HepG2 (cell line): ENCODE data around the gene COLGALT1. TPM values are rescaled to one million over a fixed set of nuclear protein-coding genes. Genes with fewer than 3 reads are reported as not detected.

ENCODE experiments used
- EEA1 ChIP-seq: sonication (generic); formaldehyde crosslinking; IDR thresholded peaks from 2 replicates; pipeline ENCODE4 v1.5.1; 2020; ENCODE audit warnings: mild to moderate bottlenecking, missing genetic modification reagents, borderline replicate concordance
- HNRNPL ChIP-seq: fragments of 200-400 bp; formaldehyde crosslinking; IDR thresholded peaks from 2 replicates; pipeline ENCODE4 v1.6.1; 2017; ENCODE audit warnings: mild to moderate bottlenecking, low read depth, low read length
- KAT7 ChIP-seq: IDR thresholded peaks from 2 replicates; pipeline ENCODE4 v1.6.1; 2018; ENCODE audit warnings: borderline replicate concordance, missing compliant biosample characterization
- MBNL3 ChIP-seq: fragments of 250-450 bp; sonication (Bioruptor Pico); conservative IDR thresholded peaks from 2 replicates; pipeline ENCODE4 v1.8.0; 2022; ENCODE audit warnings: mild to moderate bottlenecking, inconsistent platforms
- MIER3 ChIP-seq: IDR thresholded peaks from 2 replicates; pipeline ENCODE4 v1.6.1; 2016; ENCODE audit warnings: missing compliant biosample characterization, borderline replicate concordance
- PAF1 ChIP-seq: IDR thresholded peaks from 2 replicates; pipeline ENCODE4 v1.6.1; 2016; ENCODE audit warnings: missing genetic modification reagents, missing compliant biosample characterization
- PCBP2 ChIP-seq: fragments of 200-400 bp; formaldehyde crosslinking; optimal IDR thresholded peaks from 2 replicates; pipeline ENCODE3; 2018; ENCODE audit warnings: low read length, low read depth; ENCODE audit not compliant: poor library complexity, severe bottlenecking
- POLR2AphosphoS5 ChIP-seq: IDR thresholded peaks from 2 replicates; pipeline ENCODE4 v1.6.1; 2012; ENCODE audit warnings: low read depth, low read length
- SAP130 ChIP-seq: IDR thresholded peaks from 2 replicates; pipeline ENCODE4 v1.6.1; 2016; ENCODE audit warnings: low read depth
- SETDB1 ChIP-seq: sonication (generic); formaldehyde crosslinking; IDR thresholded peaks from 2 replicates; pipeline ENCODE4 v1.5.1; 2020; ENCODE audit warnings: missing genetic modification reagents, mild to moderate bottlenecking, borderline replicate concordance
- SOX6 ChIP-seq, 2 experiments: fragments of 450-650 bp in 1 of 2; sonication (generic) in 1 of 2; formaldehyde crosslinking in 1 of 2; IDR thresholded peaks; 2 replicates each; pipeline versions ENCODE4 v1.4.0 to v1.6.1; 2017 to 2020; ENCODE audit warnings: antibody characterized with exemption in 1 of 2, mild to moderate bottlenecking in 1 of 2, missing genetic modification reagents in 1 of 2
- SP4 ChIP-seq: sonication (generic); formaldehyde crosslinking; IDR thresholded peaks from 2 replicates; pipeline ENCODE4 v1.8.1; 2023; ENCODE audit warnings: mild to moderate bottlenecking, missing genetic modification reagents
- SRSF4 ChIP-seq: fragments of 200-400 bp; formaldehyde crosslinking; IDR thresholded peaks from one replicate; pipeline ENCODE4 v1.6.1; 2018; ENCODE audit warnings: mild to moderate bottlenecking, low read depth, low read length, moderate library complexity; ENCODE audit not compliant: poor library complexity, severe bottlenecking
- UBTF ChIP-seq: sonication (generic); formaldehyde crosslinking; IDR thresholded peaks from 2 replicates; pipeline ENCODE4 v1.4.0; 2020; ENCODE audit warnings: mild to moderate bottlenecking, missing genetic modification reagents
- YEATS2 ChIP-seq: sonication (generic); formaldehyde crosslinking; IDR thresholded peaks from 2 replicates; pipeline ENCODE4 v1.4.0; 2020; ENCODE audit warnings: missing genetic modification reagents, borderline replicate concordance
- ZFP90 ChIP-seq: sonication (generic); formaldehyde crosslinking; IDR thresholded peaks from 2 replicates; pipeline ENCODE4 v1.8.0; 2022; ENCODE audit warnings: missing genetic modification reagents, mild to moderate bottlenecking, inconsistent platforms, borderline replicate concordance
- ZNF224 ChIP-seq: sonication (generic); formaldehyde crosslinking; IDR thresholded peaks from 2 replicates; pipeline ENCODE4 v1.5.0; 2020; ENCODE audit warnings: mild to moderate bottlenecking, missing genetic modification reagents
- ZNF354B ChIP-seq: sonication (generic); formaldehyde crosslinking; IDR thresholded peaks from 2 replicates; pipeline ENCODE4 v1.8.0; 2022; ENCODE audit warnings: mild to moderate bottlenecking, missing genetic modification reagents
- ZNF460 ChIP-seq: sonication (generic); formaldehyde crosslinking; IDR thresholded peaks from 2 replicates; pipeline ENCODE4 v1.5.1; 2020; ENCODE audit warnings: missing genetic modification reagents, mild to moderate bottlenecking, borderline replicate concordance
- ZNF629 ChIP-seq: sonication (generic); formaldehyde crosslinking; conservative IDR thresholded peaks from 2 replicates; pipeline ENCODE4 v1.5.0; 2020; ENCODE audit warnings: missing genetic modification reagents
- polyA plus RNA-seq, 8 experiments: library from polyadenylated mRNA; depleted of rRNA in 3 of 8; stranded (reverse) in 7 of 8; unstranded in 1 of 8; fragments of >200 nt; fragmentation: Illumina TruSeq in 4 of 8; extraction: Trizol in 4 of 8; gene quantifications; 2 replicates each; pipeline versions ENCODE4 v1.2.1 to v1.2.3, GENCODE V29; 2011 to 2016; ENCODE audit warnings: low read depth in 4 of 8, missing spikeins in 1 of 8, mixed read lengths in 1 of 8; ENCODE audit not compliant: insufficient read depth in 1 of 8
- total RNA-seq, 5 experiments: library from RNA; depleted of rRNA; stranded (reverse); fragments of >200 nt; fragmentation: Illumina TruSeq; extraction: Trizol; gene quantifications; 2 replicates each; pipeline ENCODE4 v1.2.3, GENCODE V29; 2016; ENCODE audit warnings: low read depth in 1 of 5
- TF ChIP-seq, protein P1 (sequence below): sonication (generic); formaldehyde crosslinking; IDR thresholded peaks from 2 replicates; pipeline ENCODE4 v1.4.0; 2020; ENCODE audit warnings: mild to moderate bottlenecking, missing genetic modification reagents
- TF ChIP-seq, protein P2 (sequence below): sonication (generic); formaldehyde crosslinking; IDR thresholded peaks from 2 replicates; pipeline ENCODE4 v1.8.0; 2023; ENCODE audit warnings: mild to moderate bottlenecking, missing genetic modification reagents
- TF ChIP-seq, protein P3 (sequence below): sonication (generic); formaldehyde crosslinking; IDR thresholded peaks from 2 replicates; pipeline ENCODE4 v1.4.0; 2020; ENCODE audit warnings: missing genetic modification reagents; ENCODE audit errors: not compliant biosample characterization

COLGALT1 gene
- total and polyA plus RNA-seq, 2 of the 13 experiments (the other 11 are each of a cell fraction or from before 2014, with no cell fraction given) = 58.0 to 211 TPM

DNA sequence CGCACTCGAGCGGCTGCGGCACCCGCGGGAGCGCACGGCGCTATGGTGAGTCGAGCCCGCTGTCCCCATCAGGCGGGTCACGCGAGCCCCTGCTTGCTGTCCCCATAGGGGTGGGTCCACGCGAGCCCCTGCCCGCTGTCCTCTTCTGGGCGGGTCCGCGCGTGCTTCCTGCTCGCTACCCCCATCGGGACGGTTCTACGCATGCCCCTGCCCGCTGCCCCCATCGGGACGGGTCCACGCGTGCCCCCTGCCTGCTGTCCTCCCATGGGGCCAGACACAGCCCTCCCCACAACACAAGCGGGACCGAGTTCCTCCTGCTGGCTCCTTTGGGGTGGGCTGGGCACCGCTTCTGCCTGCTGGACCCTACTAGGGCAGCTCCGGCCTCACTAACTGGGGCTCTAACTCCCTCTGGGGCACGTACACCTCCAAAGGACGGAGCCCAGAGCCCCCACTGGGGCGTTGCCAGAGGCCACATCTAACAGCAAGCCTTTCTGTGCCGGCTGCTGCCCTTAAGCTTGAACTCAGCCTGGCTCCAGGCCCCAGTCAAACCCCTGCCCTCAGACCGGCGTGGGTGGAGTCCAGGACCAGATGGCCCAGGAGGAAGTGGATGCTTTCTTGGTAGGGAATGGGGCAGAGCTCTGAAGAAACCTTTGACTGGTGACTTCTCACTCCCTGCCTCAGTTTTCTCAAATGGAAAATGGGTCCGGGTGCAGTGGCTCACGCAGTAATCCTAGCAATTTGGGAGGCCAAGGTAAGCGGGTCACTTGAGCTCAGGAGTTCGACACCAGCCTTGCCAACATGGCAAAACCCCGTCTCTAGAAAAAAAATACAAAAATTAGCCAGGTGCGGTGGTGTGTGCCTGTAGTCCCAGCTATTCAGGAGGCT is 722 bp downstream of the COLGALT1 start (continued):
- no peak for TF ChIP-seq SOX6 (IDR thresholded peaks at IDR 0.05)
- TF ChIP-seq SOX6 (CRISPR knock-in tag; IDR thresholded peaks at IDR 0.05) = no peak
- no peak for TF ChIP-seq MIER3 (CRISPR knock-in tag)
- TF ChIP-seq HNRNPL = 0 out of 2 replicates have a peak, but pooled peaks have one; percentile 37
- TF ChIP-seq, protein P1, sequence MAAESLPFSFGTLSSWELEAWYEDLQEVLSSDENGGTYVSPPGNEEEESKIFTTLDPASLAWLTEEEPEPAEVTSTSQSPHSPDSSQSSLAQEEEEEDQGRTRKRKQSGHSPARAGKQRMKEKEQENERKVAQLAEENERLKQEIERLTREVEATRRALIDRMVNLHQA = no peak
- no peak for TF ChIP-seq SETDB1 (CRISPR knock-in tag)
- TF ChIP-seq ZNF224 = no peak
- no peak for TF ChIP-seq PAF1 (CRISPR knock-in tag)
- TF ChIP-seq PCBP2 = no peak
- no peak for TF ChIP-seq YEATS2 (CRISPR knock-in tag)
- peak; percentile 45; the same call in 1 of the 2 replicates for TF ChIP-seq ZFP90 (CRISPR knock-in tag)
- TF ChIP-seq KAT7 = no peak
- TF ChIP-seq ZNF354B (CRISPR knock-in tag) = no peak
- peak; percentile 63 for TF ChIP-seq UBTF
- no peak for TF ChIP-seq SRSF4
- TF ChIP-seq, protein P2, sequence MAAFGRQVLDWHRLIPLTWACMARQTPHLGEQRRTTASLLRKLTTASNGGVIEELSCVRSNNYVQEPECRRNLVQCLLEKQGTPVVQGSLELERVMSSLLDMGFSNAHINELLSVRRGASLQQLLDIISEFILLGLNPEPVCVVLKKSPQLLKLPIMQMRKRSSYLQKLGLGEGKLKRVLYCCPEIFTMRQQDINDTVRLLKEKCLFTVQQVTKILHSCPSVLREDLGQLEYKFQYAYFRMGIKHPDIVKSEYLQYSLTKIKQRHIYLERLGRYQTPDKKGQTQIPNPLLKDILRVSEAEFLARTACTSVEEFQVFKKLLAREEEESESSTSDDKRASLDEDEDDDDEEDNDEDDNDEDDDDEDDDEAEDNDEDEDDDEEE (CRISPR knock-in tag) = no peak
- TF ChIP-seq MBNL3 (CRISPR knock-in tag) = no peak
- peak; percentile 92 for TF ChIP-seq ZNF629 (CRISPR knock-in tag)
- TF ChIP-seq SP4 (CRISPR knock-in tag) = no peak; the same call in 1 of the 2 replicates
- TF ChIP-seq, protein P3, sequence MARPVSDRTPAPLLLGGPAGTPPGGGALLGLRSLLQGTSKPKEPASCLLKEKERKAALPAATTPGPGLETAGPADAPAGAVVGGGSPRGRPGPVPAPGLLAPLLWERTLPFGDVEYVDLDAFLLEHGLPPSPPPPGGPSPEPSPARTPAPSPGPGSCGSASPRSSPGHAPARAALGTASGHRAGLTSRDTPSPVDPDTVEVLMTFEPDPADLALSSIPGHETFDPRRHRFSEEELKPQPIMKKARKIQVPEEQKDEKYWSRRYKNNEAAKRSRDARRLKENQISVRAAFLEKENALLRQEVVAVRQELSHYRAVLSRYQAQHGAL (CRISPR knock-in tag) = no peak
- peak; percentile 52; the same call in 1 of the 2 replicates for TF ChIP-seq SAP130 (CRISPR knock-in tag)
- TF ChIP-seq EEA1 (CRISPR knock-in tag) = peak; percentile 87; the same call in 1 of the 2 replicates
- no peak; the same call in 1 of the 2 replicates for TF ChIP-seq POLR2AphosphoS5
- no peak for TF ChIP-seq ZNF460 (CRISPR knock-in tag)
